ENCODE results near the gene VIL1.

Gene VIL1

DNA sequence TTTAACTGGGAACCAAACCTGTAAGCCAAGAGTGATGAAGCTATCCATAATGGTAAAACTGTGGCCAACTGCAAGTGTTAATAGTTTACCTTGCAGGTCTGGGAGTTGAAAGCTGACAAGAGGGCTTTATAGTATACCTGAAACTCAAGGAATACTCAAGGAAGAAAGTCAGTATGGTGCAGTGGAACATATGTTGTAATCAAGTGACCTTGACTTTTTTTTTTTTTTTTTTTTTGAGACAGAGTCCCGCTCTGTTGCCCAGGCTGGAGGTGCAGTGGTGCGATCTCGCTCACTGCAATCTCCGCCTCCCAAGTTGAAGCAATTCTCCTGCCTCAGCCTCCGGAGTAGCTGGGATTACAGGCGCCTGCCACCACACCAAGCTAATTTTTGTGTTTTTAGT, 27.6 kb downstream of the VIL1 start:
- no peak for DNase-seq

GRCh38 chr2:218447072-218447471, 28.1 kb downstream of the VIL1 start:
- DNase-seq = no peak

DNA sequence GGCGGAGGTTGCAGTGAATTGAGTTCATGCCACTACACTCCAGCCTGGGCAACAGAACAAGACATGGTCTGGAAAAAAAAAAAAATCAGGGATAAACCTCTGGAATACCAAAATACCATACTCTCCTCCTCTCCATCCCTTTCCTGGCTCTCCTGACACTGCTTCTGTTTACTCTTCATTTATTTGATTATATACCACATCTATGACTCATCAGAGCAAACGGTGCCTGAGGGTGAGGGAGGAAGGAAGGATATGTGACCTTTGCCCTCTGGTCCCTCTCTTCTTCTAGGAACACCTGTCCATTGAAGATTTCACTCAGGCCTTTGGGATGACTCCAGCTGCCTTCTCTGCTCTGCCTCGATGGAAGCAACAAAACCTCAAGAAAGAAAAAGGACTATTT, 30.0 kb downstream of the VIL1 start:
- no peak for DNase-seq

- DNase-seq = no peak
These were observed 33.2 kb downstream of the VIL1 start for GRCh38 chr2:218452079-218452478.

DNA sequence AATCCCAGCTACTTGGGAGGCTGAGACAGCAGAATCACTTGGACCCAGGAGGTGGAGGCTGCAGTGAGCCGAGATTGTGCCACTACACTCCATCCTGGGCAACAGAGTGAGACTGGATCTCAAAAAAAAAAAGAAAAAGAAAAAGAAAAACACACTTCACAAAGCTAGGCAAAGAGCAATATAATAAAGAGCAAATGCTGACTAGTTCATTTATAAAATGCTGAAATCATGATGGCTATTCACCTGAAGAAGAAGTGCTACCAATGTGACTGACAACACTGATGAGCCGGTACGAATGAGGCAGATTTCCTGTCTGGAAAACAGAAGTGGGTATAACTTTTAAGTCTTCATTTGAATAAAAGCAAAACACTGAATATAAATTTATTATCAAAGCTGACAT, 37.9 kb downstream of the VIL1 start:
- DNase-seq = no peak

DNA sequence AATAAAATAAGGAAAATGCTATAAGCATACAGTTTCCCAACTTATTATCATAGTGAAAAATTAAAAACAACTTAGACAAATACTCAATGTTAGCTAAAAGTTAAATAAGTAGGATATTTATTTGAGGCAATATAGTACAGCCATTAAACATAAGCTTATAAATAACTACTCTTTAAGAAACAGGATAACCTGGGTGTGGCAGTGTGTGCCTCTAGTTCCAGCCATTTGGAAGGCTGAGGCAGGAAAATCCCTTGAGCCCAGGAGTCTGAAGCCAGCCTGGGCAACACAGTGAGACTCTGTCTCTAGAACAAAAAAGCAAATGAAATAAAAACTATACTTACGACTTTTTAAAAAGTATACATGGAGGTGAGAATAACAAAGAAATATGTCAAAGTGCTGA, 39.7 kb downstream of the VIL1 start:
- DNase-seq = no peak

- DNase-seq = no peak
These were observed 47.2 kb downstream of the VIL1 start for GRCh38 chr2:218465987-218466633.

DNA sequence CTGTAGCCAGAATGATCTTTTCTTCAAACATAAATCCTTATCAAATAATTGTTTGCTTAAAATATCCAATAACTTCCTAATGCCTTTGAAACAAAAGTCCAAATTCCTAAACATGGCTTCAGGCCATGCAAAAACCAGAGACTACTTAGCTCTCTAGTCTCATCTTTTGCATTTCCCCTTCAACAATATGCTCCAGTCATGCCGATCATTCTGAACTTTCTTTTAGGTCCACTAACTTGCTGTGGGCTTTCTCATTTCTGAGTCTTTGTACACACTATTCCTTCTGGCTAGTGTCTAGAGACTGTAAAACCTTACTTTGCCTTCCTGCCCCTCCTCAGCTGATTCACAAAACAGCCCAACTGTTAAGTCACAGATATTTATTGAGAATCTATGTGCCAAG, 51.5 kb downstream of the VIL1 start:
- DNase-seq = no peak

- DNase-seq = no peak
These were observed 52.1 kb downstream of the VIL1 start for GRCh38 chr2:218471036-218471435.

GRCh38 chr2:218471982-218472381, 53.1 kb downstream of the VIL1 start:
- no peak for DNase-seq

- no peak for DNase-seq
These were observed 54.1 kb downstream of the VIL1 start for GRCh38 chr2:218472988-218473387.

- no peak for DNase-seq
These were observed 55.6 kb downstream of the VIL1 start for GRCh38 chr2:218474527-218474926.

DNA sequence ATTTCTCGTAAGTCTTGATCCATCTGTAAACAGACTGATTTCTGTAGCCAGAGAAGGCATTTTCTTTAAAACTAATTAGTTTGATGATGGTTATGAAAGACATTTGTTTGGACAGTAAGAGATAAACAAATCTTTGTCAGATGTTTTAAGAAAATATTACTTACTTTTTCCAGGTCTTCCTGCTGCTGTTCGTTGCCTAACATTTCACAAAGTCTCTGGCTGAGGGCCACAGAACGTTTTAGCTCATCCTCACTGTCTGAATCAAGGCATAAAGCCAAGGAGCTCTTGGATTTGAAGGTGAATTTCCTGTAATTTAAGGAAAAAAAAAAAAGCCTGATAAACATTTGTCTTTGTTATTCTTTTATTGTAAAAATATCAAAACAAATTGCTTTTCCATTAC, 57.8 kb downstream of the VIL1 start:
- DNase-seq = no peak

GRCh38 chr2:218477247-218477646, 58.3 kb downstream of the VIL1 start:
- no peak for DNase-seq

DNA sequence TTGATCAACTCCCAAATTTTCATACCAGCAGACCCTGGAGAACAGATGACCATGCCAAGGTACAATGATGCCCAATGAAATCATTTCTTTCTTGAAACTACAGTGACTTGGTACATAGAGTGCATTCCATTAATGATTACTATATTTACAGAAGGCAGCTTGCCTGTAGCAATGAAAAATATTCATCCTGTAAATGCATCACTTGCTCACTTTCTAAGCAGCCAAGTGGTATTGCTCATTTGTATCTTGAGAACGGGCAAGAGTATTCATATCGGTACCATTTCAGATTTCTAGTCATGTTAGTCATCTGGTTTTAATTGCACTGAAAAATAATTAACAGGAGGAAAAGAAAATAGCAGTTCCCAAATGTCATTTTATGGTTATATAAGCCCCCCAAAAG, 59.6 kb downstream of the VIL1 start:
- DNase-seq = no peak

GRCh38 chr2:218479595-218479994, 60.7 kb downstream of the VIL1 start:
- DNase-seq = no peak

DNA sequence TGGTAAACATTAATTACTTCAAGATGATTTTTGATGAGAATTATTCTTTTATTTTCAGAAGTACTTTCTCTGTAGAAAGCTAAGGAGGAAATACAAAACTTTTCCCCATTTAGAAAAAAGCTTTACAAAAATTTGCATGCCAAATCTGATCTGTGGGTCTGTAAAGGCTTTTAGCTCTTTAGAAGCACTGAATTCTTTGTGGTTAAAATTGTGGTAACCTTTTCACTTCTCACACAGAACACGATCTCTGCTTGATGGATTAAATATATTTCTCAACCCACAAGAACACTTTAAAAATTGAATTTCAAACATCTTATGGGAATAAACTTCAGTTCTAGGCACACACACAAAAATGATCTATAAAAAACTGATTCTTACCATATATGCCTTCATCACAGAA, 63.7 kb downstream of the VIL1 start:
- no peak for DNase-seq

DNA sequence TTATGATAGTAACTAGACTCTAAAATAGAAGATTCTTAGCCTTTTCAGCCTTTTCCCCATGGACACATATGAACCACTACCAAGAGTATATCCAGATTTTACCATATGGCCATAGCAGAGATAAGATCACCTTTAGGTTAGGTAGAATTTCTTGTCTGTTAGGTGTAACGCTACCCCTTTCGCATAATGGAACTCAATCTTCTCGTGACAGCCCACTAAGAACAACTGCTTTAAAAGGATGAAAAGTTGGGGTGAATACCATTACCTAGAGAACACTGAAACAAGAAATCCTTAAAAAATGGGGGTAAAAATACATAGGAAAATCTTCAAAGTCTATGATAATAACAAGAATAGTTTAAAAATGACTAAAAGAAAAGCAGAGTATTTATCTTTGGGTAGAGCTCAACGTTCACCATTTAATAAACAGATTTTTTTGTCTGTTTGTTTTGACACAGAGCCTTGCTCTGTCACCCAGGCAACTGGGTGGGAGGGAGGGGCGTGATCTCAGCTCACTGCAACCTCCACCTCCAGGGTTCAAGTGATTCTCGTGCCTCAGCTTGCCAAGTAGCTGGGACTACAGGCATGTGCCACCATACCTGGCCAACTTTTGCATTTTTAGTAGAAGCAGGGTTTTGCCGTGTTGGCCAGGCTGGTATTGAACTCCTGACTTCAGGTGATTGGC, 67.2 kb downstream of the VIL1 start:
- DNase-seq = no peak

DNA sequence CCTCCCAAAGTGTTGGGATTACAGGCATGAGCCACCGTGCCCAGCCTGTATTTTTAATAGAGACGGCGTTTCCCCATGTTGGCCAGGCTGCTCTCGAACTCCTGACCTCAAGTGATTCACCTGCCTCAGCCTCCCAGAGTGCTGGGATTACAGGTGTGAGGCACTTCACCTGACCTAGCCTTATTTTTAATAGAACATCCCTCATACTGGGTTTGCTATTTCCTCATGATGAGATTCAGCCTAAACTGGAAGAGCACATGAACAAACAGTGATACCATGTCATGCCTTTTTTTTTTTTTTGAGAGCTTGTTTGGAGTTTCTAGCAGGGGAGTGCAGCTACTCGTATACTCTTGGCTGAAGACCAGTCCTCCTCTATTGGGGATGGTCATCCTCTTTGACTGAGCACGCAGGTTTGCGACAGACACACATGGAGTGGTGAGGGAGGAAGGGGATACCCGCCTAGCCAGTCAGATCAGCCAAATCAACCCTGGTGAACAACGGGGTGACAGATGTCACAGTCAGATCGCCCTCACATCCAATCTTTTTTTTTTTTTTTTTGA, 81.7 kb downstream of the VIL1 start:
- DNase-seq = no peak

- DNase-seq = no peak
These were observed 82.7 kb downstream of the VIL1 start for GRCh38 chr2:218501665-218502064.

Measured in stimulated activated CD4-positive, alpha-beta T cell treated with anti-CD3 and anti-CD28 coated beads, Interleukin-4, amount 100 ng/mL, for 4 hours (primary cell).